ENCODE data around the gene RIMKLA. TPM values are rescaled to one million over a fixed set of nuclear protein-coding genes. Genes with fewer than 3 reads are reported as not detected.

RIMKLA gene
- total RNA-seq, 4 donors from 2014 or later = 2.9 to 7.0 (median 4.0) TPM

DNA sequence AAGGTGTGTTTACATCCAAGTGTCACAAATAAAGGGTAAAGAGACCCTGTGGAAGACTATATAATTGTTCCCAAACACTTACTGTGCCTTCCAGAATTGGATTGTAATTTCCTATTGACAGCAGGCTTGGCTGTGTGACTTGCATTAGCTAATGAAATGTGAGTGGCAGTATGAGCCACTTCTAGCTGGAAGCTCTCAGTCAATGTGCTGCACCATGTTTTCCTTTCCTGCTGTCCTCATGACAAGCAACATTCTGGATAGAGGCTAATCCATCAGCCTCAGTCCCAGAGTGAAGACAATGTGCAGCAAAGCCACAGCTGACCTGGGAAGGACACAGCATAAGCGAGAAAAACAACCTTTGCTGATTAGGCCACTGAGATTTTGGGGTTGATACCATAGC is 39.7 kb upstream of the RIMKLA start:
- Histone ChIP-seq H3K4me1 (peaks cover 0 to 11% (median 4%) of the 10 kb centered on the region in 3 donors), H3K36me3 (no peaks in the 10 kb centered on the region), H3K27me3 (no peaks in the 10 kb centered on the region), H3K9me3 (no peaks in the 10 kb centered on the region), H3K4me3 (no peak overlapping the region), H3K27ac (no peak overlapping the region)
- 67% methylated on average over 1 of the region's 1 CpG; no CpG with 5 or more reads in 1 of the 2 donors for WGBS, 2 donors (ENCODE audit: low coverage in 1 of 2)
- ATAC-seq = no peak
- TF ChIP-seq EP300 (IDR thresholded peaks at IDR 0.05) (no peak), CTCF (IDR thresholded peaks at IDR 0.05) (no peak), POLR2AphosphoS5 (IDR thresholded peaks at IDR 0.05) (no peak), POLR2A (IDR thresholded peaks at IDR 0.05) (no peak)

- TF ChIP-seq POLR2A (IDR thresholded peaks at IDR 0.05) (no peak), POLR2AphosphoS5 (IDR thresholded peaks at IDR 0.05) (no peak)
- Histone ChIP-seq H3K27me3 (no peaks in the 10 kb centered on the region), H3K36me3 (no peaks in the 10 kb centered on the region), H3K27ac (no peak overlapping the region), H3K4me3 (no peak overlapping the region), H3K4me1 (no peaks in the 10 kb centered on the region), H3K9me3 (no peaks in the 10 kb centered on the region)
- ATAC-seq = no peak
- 70 to 78% methylated on average over 4 to 5 of the region's 5 CpGs for WGBS, 2 donors (ENCODE audit: low coverage in 1 of 2)
Measured at GRCh38 chr1:42343049-42343448, 37.5 kb upstream of the RIMKLA start.

DNA sequence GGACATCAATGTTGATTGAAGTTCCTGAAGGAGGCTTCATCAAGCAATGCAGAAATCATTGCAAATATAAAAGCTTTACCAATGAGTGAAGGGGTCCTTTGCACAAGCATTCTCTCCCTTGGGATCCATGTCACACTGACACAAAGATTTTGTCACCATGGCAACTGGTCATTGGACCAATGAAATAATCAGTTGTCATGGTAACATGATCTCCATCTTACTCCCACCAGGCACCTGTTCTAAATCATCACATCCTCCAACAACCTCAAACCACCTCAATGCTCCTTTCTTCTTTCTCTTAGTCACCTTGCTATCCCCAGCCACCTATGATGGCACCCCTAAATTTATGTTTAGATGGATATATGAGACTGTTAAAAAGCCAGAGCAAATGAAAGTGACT is 32.1 kb upstream of the RIMKLA start:
- H3K4me1 ChIP-seq = no peaks in the 10 kb centered on the region
- TF ChIP-seq EP300 (IDR thresholded peaks at IDR 0.05) = no peak
- TF ChIP-seq POLR2AphosphoS5 (IDR thresholded peaks at IDR 0.05) = no peak
- TF ChIP-seq POLR2A (IDR thresholded peaks at IDR 0.05) = no peak
- TF ChIP-seq CTCF (IDR thresholded peaks at IDR 0.05) = no peak
- no peak overlapping the region for H3K27ac ChIP-seq
- no peak for ATAC-seq
- H3K27me3 ChIP-seq = peaks cover 11% of the 10 kb centered on the region
- no peaks in the 10 kb centered on the region for H3K36me3 ChIP-seq
- H3K4me3 ChIP-seq = no peak overlapping the region
- H3K9me3 ChIP-seq = no peaks in the 10 kb centered on the region

DNA sequence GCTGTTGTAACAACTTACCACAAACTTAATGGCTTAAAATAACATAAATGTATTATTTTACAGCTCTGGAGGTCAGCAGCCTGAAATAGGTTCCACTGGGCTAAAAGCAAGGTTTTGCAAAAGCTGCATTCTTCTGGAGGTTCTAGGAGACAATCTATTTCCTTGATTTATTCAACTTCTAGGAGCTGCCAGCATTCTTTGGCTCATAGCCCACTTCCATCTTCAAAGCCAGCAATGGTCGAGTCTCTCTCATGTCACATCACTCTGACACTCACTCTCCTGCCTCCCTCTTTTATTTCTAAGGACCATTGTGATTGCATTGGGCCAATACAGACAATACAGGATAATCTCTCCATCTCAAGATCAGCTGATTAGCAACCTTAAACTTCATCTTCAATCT is 30.5 kb upstream of the RIMKLA start:
- H3K36me3 ChIP-seq = no peaks in the 10 kb centered on the region
- H3K27me3 ChIP-seq = peaks cover 11% of the 10 kb centered on the region
- no peak overlapping the region for H3K4me3 ChIP-seq
- no peak overlapping the region for H3K27ac ChIP-seq
- ATAC-seq = no peak
- H3K9me3 ChIP-seq = no peaks in the 10 kb centered on the region
- TF ChIP-seq POLR2AphosphoS5 (IDR thresholded peaks at IDR 0.05) (no peak), EP300 (IDR thresholded peaks at IDR 0.05) (no peak), POLR2A (IDR thresholded peaks at IDR 0.05) (no peak), CTCF (IDR thresholded peaks at IDR 0.05) (no peak)
- H3K4me1 ChIP-seq = no peaks in the 10 kb centered on the region
- 0% methylated on average over 1 of the region's 1 CpG; no CpG with 5 or more reads in 1 of the 2 donors for WGBS, 2 donors (ENCODE audit: low coverage in 1 of 2)

GRCh38 chr1:42358791-42359190 is 21.8 kb upstream of the RIMKLA start:
- H3K27me3 ChIP-seq = no peaks in the 10 kb centered on the region
- H3K4me3 ChIP-seq = no peak overlapping the region
- WGBS, 2 donors (ENCODE audit: low coverage in 1 of 2) = 81 to 94% methylated on average over 1 to 3 of the region's 3 CpGs
- no peaks in the 10 kb centered on the region for H3K9me3 ChIP-seq
- ATAC-seq = no peak
- H3K36me3 ChIP-seq = no peaks in the 10 kb centered on the region
- H3K4me1 ChIP-seq = no peaks in the 10 kb centered on the region
- no peak overlapping the region for H3K27ac ChIP-seq
- TF ChIP-seq CTCF (IDR thresholded peaks at IDR 0.05) (no peak), POLR2A (IDR thresholded peaks at IDR 0.05) (no peak), EP300 (IDR thresholded peaks at IDR 0.05) (no peak), POLR2AphosphoS5 (IDR thresholded peaks at IDR 0.05) (no peak)

Data from gastroesophageal sphincter (tissue), 4 donors.